Psoas muscle (tissue), 8 donors: ENCODE measurements around the gene ZNF783. TPM values are rescaled to one million over a fixed set of nuclear protein-coding genes. Genes with fewer than 3 reads are reported as not detected.

Experiments used
- ATAC-seq, 4 donors: fragments of 200-7000 bp; cut with Tn5 transposase; one replicate each; pipeline ENCODE4 v1.9.1; 2020; ENCODE audit warnings: moderate library complexity in 3 of 4, mild to moderate bottlenecking in 2 of 4
- DNase-seq, 2 donors: peaks; one replicate each; pipeline ENCODE4 v3.0.0-alpha.2; 2020
- H3K27ac ChIP-seq: fragments of 200-600 bp; one replicate; pipeline ENCODE4 v1.8.0; 2022
- H3K27me3 ChIP-seq, 3 donors: fragments of 200-600 bp in 1 of 3; one replicate each; pipeline versions ENCODE4 v1.6.1 to v1.8.0; 2013 to 2022; ENCODE audit warnings: low read length in 2 of 3, mild to moderate bottlenecking in 2 of 3, moderate library complexity in 1 of 3; ENCODE audit not compliant: insufficient read depth in 3 of 3
- H3K36me3 ChIP-seq, 2 donors: fragments of 200-600 bp in 1 of 2; one replicate each; pipeline versions ENCODE4 v1.6.1 to v1.8.0; 2013 to 2022; ENCODE audit warnings: low read depth in 1 of 2, mild to moderate bottlenecking in 1 of 2, moderate library complexity in 1 of 2; ENCODE audit not compliant: insufficient read depth in 1 of 2
- H3K4me1 ChIP-seq: fragments of 200-600 bp; one replicate; pipeline ENCODE4 v1.8.0; 2022
- H3K4me3 ChIP-seq: fragments of 200-600 bp; one replicate; pipeline ENCODE4 v1.8.0; 2022; ENCODE audit warnings: mild to moderate bottlenecking
- H3K9me3 ChIP-seq: fragments of 200-600 bp; one replicate; pipeline ENCODE4 v1.8.0; 2022
- WGBS, 3 donors: extraction: QIAGEN DNeasy Blood & Tissue Kit; methylation state at CpG; one replicate each; pipeline versions ENCODE4 v1.1.6 to v1.1.7; 2013; 5-methylcytosine and 5-hydroxymethylcytosine counted together
- intact Hi-C, 2 donors: fragments of 100-400 bp; cut with DNase I; formaldehyde crosslinking; loops; one replicate each; pipeline versions ENCODE4 v1.11.0 to v1.14.2; 2022
- polyA plus RNA-seq, 3 donors: library from polyadenylated mRNA; stranded (reverse); fragments of 200-250 nt; gene quantifications; one replicate each; pipeline ENCODE4 v1.2.3, GENCODE V29; 2013
- total RNA-seq, 4 donors: library from RNA; stranded (reverse); fragmentation: NEBNext Ultra II Directional in 2 of 4; extraction: Animal tissue kit (Norgen Biotek cat#: 25700) in 2 of 4; gene quantifications; one replicate each; pipeline versions ENCODE4 v1.2.1 to v1.2.4, GENCODE V29; 2021 to 2023
- TF ChIP-seq, protein P1 (sequence below): fragments of 200-600 bp; IDR thresholded peaks from one replicate; pipeline ENCODE4 v1.8.0; 2022; ENCODE audit warnings: antibody characterized with exemption
- donor health status: healthy with polysubstance abuse.
- donor health status: DM: no; HTN: no; CAD: no; lungs with moderate emphysema.
- donor health status: Bipolar disorder and iron deficiency.
- donor health status: healthy.
- donor health status: DM: yes; HTN: yes; CAD: no.
- donor health status: DM: no; HTN: no; CAD: no.
- donor health status: DM: no; HTN: no; CAD: no.
- donor health status: DM: yes; HTN: yes; CAD: no.

Gene ZNF783
- total and polyA plus RNA-seq, 7 donors: 4.2 to 11.1 (median 6.3) TPM

- DNase-seq: no peak
Measured at GRCh38 chr7:149307775-149308501, 45.9 kb downstream of the ZNF783 start.

GRCh38 chr7:149310113-149310836, 48.3 kb downstream of the ZNF783 start:
- DNase-seq (no peak), ATAC-seq (no peak)
- Histone ChIP-seq H3K9me3 (no peaks in the 10 kb centered on the region), H3K27ac (no peak overlapping the region), H3K4me3 (no peak overlapping the region), H3K27me3 (no peaks in the 10 kb centered on the region), H3K4me1 (no peaks in the 10 kb centered on the region), H3K36me3 (no peaks in the 10 kb centered on the region)
- TF ChIP-seq, protein P1, sequence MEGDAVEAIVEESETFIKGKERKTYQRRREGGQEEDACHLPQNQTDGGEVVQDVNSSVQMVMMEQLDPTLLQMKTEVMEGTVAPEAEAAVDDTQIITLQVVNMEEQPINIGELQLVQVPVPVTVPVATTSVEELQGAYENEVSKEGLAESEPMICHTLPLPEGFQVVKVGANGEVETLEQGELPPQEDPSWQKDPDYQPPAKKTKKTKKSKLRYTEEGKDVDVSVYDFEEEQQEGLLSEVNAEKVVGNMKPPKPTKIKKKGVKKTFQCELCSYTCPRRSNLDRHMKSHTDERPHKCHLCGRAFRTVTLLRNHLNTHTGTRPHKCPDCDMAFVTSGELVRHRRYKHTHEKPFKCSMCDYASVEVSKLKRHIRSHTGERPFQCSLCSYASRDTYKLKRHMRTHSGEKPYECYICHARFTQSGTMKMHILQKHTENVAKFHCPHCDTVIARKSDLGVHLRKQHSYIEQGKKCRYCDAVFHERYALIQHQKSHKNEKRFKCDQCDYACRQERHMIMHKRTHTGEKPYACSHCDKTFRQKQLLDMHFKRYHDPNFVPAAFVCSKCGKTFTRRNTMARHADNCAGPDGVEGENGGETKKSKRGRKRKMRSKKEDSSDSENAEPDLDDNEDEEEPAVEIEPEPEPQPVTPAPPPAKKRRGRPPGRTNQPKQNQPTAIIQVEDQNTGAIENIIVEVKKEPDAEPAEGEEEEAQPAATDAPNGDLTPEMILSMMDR: peak; percentile 37
- WGBS, 3 donors: 79 to 89% (median 81%) methylated on average over 3 of the region's 3 CpGs
- intact Hi-C loops: no loop called here

More at GRCh38 chr7:149307775-149308501, 45.9 kb downstream of the ZNF783 start:
- H3K27ac ChIP-seq: no peak overlapping the region
- no peak overlapping the region for H3K4me3 ChIP-seq
- TF ChIP-seq, protein P1: no peak
- no peaks in the 10 kb centered on the region for H3K27me3 ChIP-seq
- 82 to 87% (median 82%) methylated on average over 16 of the region's 16 CpGs for WGBS, 3 donors
- no peaks in the 10 kb centered on the region for H3K4me1 ChIP-seq
- H3K36me3 ChIP-seq: no peaks in the 10 kb centered on the region
- H3K9me3 ChIP-seq: no peaks in the 10 kb centered on the region
- intact Hi-C loops: no loop called here
- no peak for ATAC-seq

GRCh38 chr7:149310990-149311573, 49.1 kb downstream of the ZNF783 start:
- Histone ChIP-seq H3K27ac (no peak overlapping the region), H3K27me3 (no peaks in the 10 kb centered on the region), H3K4me1 (no peaks in the 10 kb centered on the region), H3K9me3 (no peaks in the 10 kb centered on the region), H3K4me3 (no peak overlapping the region), H3K36me3 (no peaks in the 10 kb centered on the region)
- no peak for ATAC-seq
- WGBS, 3 donors: 63 to 72% (median 69%) methylated on average over 4 of the region's 4 CpGs
- no peak for DNase-seq
- TF ChIP-seq, protein P1: no peak
- intact Hi-C loops: no loop called here

DNA sequence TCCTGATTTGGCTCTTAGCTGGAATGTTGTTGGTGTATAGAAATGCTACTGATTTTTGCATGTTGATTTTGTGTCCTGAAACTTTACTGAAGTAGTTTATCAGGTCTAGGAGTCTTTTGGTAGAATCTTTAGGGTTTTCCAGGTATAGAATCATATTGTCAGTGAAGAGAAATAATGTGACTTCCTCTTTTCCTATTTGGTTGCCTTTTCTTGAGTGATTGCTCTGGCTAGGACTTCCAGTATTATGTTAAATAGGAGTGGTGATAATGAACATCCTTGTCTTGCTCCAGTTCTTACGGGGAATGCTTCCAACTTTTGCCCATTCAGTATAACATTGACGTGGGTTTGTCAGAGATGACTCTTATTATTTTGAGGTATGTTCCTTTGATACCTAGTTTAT, 52.0 kb downstream of the ZNF783 start:
- no peak for DNase-seq
- Histone ChIP-seq H3K27me3 (peaks cover 0 to 3% (median 0%) of the 10 kb centered on the region in 3 donors), H3K4me3 (no peak overlapping the region), H3K27ac (no peak overlapping the region), H3K4me1 (no peaks in the 10 kb centered on the region), H3K36me3 (no peaks in the 10 kb centered on the region), H3K9me3 (no peaks in the 10 kb centered on the region)
- TF ChIP-seq, protein P1: no peak
- 74 to 78% (median 76%) methylated on average over 2 of the region's 2 CpGs for WGBS, 3 donors
- intact Hi-C loops: no loop called here
- ATAC-seq: no peak
